ENCODE data around the gene CHD5. TPM values are rescaled to one million over a fixed set of nuclear protein-coding genes. Genes with fewer than 3 reads are reported as not detected.

Gene CHD5
- polyA plus RNA-seq, 3 donors, result 0.07 TPM; not detected in 2

GRCh38 chr1:6142734-6143133, 37.4 kb downstream of the CHD5 start:
- WGBS (ENCODE audit: insufficient coverage), result 100% methylated on average over 3 of the region's 4 CpGs
- no peak for DNase-seq
- TF ChIP-seq, protein P1, sequence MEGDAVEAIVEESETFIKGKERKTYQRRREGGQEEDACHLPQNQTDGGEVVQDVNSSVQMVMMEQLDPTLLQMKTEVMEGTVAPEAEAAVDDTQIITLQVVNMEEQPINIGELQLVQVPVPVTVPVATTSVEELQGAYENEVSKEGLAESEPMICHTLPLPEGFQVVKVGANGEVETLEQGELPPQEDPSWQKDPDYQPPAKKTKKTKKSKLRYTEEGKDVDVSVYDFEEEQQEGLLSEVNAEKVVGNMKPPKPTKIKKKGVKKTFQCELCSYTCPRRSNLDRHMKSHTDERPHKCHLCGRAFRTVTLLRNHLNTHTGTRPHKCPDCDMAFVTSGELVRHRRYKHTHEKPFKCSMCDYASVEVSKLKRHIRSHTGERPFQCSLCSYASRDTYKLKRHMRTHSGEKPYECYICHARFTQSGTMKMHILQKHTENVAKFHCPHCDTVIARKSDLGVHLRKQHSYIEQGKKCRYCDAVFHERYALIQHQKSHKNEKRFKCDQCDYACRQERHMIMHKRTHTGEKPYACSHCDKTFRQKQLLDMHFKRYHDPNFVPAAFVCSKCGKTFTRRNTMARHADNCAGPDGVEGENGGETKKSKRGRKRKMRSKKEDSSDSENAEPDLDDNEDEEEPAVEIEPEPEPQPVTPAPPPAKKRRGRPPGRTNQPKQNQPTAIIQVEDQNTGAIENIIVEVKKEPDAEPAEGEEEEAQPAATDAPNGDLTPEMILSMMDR (IDR thresholded peaks at IDR 0.05), result no peak
- no peaks in the 10 kb centered on the region for H3K27me3 ChIP-seq (ENCODE audit: control insufficient read depth in 2 of 2, insufficient read depth in 2 of 2, low read length in 2 of 2)
- no peak overlapping the region for H3K4me2 ChIP-seq (replicated peaks; ENCODE audit: extremely low read depth, low read length, poor library complexity, severe bottlenecking)
- no peaks in the 10 kb centered on the region for H3K4me1 Mint-ChIP-seq
- H4K20me1 ChIP-seq (ENCODE audit: insufficient read depth, low read length), result no peaks in the 10 kb centered on the region
- peaks cover 3 to 8% (median 4%) of the 10 kb centered on the region in 3 donors for H3K27me3 Mint-ChIP-seq (ENCODE audit: low read depth in 3 of 3)
- no peaks in the 10 kb centered on the region for H3K9me3 Mint-ChIP-seq
- H3K9ac ChIP-seq (ENCODE audit: insufficient read depth, low read length, poor library complexity, severe bottlenecking), result no peak overlapping the region
- no peak overlapping the region for H3K4me3 Mint-ChIP-seq
- H3K27ac ChIP-seq (ENCODE audit: low read depth in 1 of 2, low read length in 2 of 2), result no peak overlapping the region
- no peak overlapping the region for H3K4me3 ChIP-seq (replicated peaks in 1 of 3; ENCODE audit: low read depth in 2 of 3, low read length in 3 of 3)
- no peaks in the 10 kb centered on the region for H3K4me1 ChIP-seq (ENCODE audit: control insufficient read depth in 1 of 2, insufficient read depth in 2 of 2, low read length in 2 of 2)
- H3K36me3 ChIP-seq (replicated peaks in 1 of 2; ENCODE audit: control insufficient read depth in 1 of 2, insufficient read depth in 2 of 2, low read length in 2 of 2), result no peaks in the 10 kb centered on the region
- H3K79me2 ChIP-seq (ENCODE audit: insufficient read depth, low read length), result no peaks in the 10 kb centered on the region
- H3K27ac Mint-ChIP-seq, result no peak overlapping the region
- intact Hi-C loops (cut with micrococcal nuclease), result no loop called here
- H3K36me3 Mint-ChIP-seq, result no peaks in the 10 kb centered on the region
- H3K9me3 ChIP-seq (replicated peaks in 1 of 2; ENCODE audit: control insufficient read depth in 1 of 2, insufficient read depth in 1 of 2, low read length in 2 of 2), result no peaks in the 10 kb centered on the region
- H2AFZ ChIP-seq (ENCODE audit: insufficient read depth, low read depth, low read length, poor library complexity, severe bottlenecking), result no peak overlapping the region

DNA sequence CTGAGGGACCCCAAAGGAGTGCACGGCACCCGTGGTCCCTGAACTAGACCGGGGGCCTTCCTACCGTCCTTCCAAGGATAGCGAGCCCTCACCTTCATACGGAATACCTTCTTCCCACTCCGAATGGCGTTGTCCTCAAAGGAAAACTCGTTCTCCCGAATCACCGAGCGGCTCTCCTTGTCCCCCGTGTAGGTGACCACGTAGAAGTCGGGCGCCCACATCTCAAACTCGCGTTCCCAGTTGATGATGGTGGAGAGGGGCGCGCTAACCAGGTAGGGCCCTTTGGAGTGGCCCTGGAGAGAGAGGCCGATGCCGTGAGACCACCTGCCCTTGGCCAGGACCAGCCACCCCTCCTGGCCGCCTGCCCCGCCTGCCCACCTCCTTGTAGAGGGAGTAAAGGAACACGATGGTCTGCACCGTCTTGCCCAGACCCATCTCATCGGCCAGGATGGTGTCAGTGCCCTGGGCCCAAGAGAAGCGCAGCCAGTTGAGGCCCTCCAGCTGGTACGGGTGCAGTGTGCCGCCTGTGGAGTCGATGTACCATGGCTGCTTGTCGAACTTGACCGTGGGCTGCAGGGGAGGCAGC, 38.0 kb downstream of the CHD5 start:
- DNase-seq, result no peak
- 96% methylated on average over 31 of the region's 33 CpGs for WGBS (ENCODE audit: insufficient coverage)
- no peak overlapping the region for H2AFZ ChIP-seq (ENCODE audit: insufficient read depth, low read depth, low read length, poor library complexity, severe bottlenecking)
- no peak overlapping the region for H3K4me3 ChIP-seq (replicated peaks in 1 of 3; ENCODE audit: low read depth in 2 of 3, low read length in 3 of 3)
- no peaks in the 10 kb centered on the region for H3K36me3 ChIP-seq (replicated peaks in 1 of 2; ENCODE audit: control insufficient read depth in 1 of 2, insufficient read depth in 2 of 2, low read length in 2 of 2)
- H3K27me3 Mint-ChIP-seq (ENCODE audit: low read depth in 3 of 3), result peaks cover 3 to 6% (median 5%) of the 10 kb centered on the region in 3 donors
- no peak overlapping the region for H3K9ac ChIP-seq (ENCODE audit: insufficient read depth, low read length, poor library complexity, severe bottlenecking)
- no peaks in the 10 kb centered on the region for H3K9me3 ChIP-seq (replicated peaks in 1 of 2; ENCODE audit: control insufficient read depth in 1 of 2, insufficient read depth in 1 of 2, low read length in 2 of 2)
- H3K4me1 ChIP-seq (ENCODE audit: control insufficient read depth in 1 of 2, insufficient read depth in 2 of 2, low read length in 2 of 2), result no peaks in the 10 kb centered on the region
- H3K79me2 ChIP-seq (ENCODE audit: insufficient read depth, low read length), result no peaks in the 10 kb centered on the region
- no peaks in the 10 kb centered on the region for H4K20me1 ChIP-seq (ENCODE audit: insufficient read depth, low read length)
- H3K36me3 Mint-ChIP-seq, result no peaks in the 10 kb centered on the region
- H3K9me3 Mint-ChIP-seq, result no peaks in the 10 kb centered on the region
- TF ChIP-seq, protein P1 (IDR thresholded peaks at IDR 0.05), result no peak
- H3K27me3 ChIP-seq (ENCODE audit: control insufficient read depth in 2 of 2, insufficient read depth in 2 of 2, low read length in 2 of 2), result no peaks in the 10 kb centered on the region
- H3K27ac Mint-ChIP-seq, result no peak overlapping the region
- no peak overlapping the region for H3K27ac ChIP-seq (ENCODE audit: low read depth in 1 of 2, low read length in 2 of 2)
- intact Hi-C loops (cut with micrococcal nuclease), result no loop called here
- H3K4me3 Mint-ChIP-seq, result no peak overlapping the region
- no peaks in the 10 kb centered on the region for H3K4me1 Mint-ChIP-seq
- H3K4me2 ChIP-seq (replicated peaks; ENCODE audit: extremely low read depth, low read length, poor library complexity, severe bottlenecking), result no peak overlapping the region

Data from CD14-positive monocyte (primary cell).